Inflammatory macrophage treated with lipopolysaccharide for 1 hour (primary cell): Measurements from ENCODE around the gene NDUFA3.

Source experiments
- DNase-seq, 2 donors: peaks; one replicate each; pipeline ENCODE4 v3.0.0-alpha.2; 2020 to 2022

NDUFA3 gene

DNA sequence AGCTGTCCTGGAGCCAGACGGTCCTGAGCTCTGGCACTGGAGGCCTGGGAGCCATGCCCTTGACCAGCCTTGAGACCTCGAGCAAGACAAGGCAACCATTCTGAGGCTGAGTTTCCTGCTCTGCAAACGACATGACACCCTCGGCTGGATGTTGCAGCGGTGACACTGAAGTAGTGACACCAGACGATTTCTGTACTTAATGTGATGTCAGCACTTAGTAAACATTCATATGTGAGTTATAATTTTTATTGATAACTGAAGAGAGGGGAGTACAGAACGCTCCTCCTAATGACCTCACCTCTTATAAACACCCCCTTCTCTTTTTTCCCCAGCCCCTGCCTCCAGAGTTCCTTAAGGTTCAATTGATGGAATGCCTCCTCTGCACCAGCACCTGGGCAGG lies 5.8 kb downstream of the NDUFA3 start:
- no peak for DNase-seq

DNA sequence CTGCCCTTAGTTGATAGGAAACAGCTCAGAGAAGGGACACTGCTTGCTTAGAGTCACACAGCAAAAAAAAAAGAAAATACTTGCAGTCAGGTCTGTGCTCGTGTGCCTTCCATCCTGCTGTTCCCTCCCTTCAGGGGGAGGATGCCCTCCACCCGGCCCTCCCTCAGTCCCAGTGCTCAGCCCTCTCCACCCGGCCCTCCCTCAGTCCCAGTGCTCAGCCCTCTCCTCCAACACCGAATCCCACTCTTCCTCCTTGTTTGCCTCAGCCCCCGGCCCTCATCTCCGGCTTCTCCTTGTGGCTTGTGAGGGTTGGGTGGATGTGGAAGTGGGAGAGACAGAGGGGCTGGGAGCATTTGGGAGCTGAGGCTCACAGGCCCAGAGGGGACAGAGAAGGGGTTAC lies 7.0 kb downstream of the NDUFA3 start:
- DNase-seq = no peak

DNA sequence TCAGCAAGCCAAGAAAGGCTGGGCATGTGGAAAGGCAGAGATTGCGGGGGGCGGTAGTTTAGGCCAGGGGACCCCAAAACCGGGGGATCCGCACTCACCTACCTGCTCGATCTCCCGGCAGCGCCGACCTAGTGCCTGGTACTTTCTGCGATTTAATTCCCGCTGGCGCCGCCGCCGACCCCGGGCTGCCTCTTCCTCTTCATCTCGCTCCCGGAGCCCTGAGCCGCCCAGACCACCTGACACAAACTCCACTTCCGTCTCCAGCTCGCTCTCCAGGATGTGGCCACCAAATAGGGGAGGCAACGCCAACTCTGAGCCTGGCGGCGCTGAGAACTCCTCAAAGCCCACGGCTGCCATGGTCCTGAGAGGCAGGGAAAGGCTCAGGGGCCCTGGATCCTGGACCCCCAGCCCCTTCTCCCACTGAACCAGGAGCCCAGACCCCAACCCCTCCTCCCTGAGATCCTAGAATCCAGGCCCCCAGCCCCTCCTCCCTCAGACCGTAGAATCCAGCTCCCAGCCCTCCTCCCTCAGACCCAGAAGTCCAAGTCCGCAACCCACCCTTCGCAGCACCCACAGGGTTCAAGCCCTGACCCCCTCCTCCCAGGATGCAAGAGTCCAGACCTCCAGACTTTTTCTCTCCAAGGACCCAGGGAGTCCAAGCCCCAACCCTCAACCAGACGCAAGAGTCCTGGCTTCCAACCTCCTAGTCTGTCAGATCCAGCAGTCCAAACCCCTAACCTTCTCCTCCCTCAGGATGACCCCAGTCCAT lies 11.9 kb downstream of the NDUFA3 start:
- DNase-seq = peak; percentile 59 to 60

DNA sequence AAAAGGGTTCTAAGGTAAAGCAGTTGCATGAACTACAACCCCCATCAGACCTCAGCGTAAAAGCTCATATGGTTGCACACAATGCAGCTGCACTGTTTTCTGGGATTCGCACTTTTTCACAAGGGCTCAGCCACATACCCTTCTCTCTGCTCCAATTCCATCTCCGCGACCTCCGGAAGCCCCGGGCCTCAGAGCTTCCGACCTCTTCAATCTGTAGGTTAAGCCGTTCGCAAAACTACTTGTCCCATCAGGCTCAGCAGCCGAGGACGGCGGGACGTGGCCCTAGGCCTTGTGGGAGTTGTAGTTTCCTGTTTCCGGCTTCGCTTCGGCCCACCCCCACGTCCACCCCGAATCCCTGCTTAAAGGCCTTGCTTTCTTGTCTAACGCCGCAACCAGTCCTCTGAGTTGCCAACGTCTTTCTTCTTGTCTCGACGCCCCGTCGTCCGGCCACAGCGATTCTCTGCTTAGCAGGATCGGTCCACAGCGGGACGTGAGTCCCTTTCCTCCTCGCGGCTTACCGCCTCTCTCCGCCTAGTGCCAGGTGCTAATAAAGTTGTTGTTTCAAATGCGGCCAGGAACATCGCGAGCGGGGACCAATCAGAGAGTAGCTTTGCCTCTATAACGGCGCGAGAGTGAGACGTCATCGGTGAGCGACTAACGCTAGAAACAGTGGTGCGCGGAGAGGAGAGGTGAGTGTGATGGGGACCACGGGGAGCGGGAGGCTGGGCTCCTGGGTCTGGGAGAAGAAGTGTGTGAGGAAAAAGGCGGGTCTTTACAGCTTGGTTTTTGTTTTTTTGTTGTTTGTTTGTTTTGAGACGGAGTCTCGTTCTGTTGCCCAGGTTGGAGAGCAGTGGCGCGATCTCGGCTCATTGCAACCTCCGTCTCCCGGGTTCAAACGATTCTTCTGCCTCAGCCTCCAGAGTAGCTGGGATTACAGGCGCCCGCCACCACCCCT lies 12.7 kb downstream of the NDUFA3 start, which contains the start of the genes PRPF31 and TFPT:
PRPF31 (plus strand) TSS at position 646 of the 955 bp plus-strand sequence. CDS start 2,525 bp downstream, outside the sequence.
TFPT (minus strand) TSS at position 549 of the 955 bp plus-strand sequence; CDS start at position 161, 388 bp downstream.
- peak; percentile 96 to 100 for DNase-seq

DNA sequence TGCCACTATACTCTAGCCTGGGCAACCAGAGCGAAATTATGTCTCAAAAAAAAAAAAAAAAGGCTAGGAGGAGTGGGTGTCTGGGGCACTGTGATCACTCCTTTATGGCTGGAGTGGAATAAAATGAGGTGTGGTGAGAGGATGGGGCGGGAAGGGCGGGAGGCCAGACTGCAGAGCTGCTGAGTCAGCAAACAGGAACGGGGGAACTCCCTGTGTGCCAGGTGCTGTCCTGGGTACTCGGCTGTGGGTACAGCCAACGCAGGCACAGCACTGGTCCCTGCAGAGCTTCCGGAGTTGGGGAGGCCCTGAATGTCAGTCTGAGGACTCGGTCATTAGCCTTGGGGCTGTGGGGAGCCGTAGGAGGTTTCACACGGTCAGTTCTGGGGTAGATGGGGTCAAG lies 18.6 kb downstream of the NDUFA3 start:
- DNase-seq = no peak

DNA sequence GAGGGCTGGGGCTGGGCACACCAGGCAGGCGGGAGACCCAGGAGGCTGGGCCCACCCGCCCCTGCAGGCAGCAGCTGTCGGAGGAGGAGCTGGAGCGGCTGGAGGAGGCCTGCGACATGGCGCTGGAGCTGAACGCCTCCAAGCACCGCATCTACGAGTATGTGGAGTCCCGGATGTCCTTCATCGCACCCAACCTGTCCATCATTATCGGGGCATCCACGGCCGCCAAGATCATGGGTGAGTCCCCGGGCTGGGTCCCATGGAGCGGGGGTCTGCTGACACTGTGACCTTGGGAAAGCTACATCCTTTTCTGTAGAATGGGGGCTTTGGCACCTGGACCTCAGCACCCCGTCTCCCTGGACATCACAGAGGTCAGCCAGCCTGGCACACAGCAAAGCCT lies 21.0 kb downstream of the NDUFA3 start:
- no peak for DNase-seq

DNA sequence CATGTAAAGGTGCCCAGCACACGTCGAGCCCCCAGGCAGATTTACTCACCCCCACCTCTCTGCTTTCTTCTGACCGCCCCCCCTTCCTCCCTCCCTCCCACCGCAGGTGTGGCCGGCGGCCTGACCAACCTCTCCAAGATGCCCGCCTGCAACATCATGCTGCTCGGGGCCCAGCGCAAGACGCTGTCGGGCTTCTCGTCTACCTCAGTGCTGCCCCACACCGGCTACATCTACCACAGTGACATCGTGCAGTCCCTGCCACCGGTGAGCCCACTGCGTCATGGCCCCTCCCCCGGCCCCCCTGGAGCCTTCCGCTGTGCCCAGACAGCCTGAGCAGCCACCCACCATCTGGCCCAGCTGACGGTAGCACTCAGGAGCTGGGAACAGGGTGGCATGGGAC lies 21.7 kb downstream of the NDUFA3 start:
- no peak for DNase-seq

DNA sequence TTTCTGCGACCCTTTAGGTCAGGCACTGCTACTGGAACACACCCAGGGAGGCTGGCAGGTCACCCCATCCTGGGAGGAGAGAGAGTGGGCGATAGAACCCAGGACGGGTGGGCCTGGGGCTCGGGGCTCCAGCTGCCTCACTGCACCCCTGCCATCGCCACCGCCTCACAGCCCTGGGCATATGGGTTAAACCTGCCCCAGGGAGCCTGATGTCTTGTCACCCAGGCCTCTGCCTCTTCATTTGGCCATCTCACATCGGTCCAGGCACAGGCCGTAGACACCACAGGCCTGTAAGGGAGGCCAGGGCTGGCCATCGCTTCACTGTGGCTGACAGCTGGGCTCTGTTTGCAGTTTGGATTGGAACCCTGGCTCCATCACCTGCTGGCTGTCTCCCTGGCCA lies 23.1 kb downstream of the NDUFA3 start:
- no peak for DNase-seq

DNA sequence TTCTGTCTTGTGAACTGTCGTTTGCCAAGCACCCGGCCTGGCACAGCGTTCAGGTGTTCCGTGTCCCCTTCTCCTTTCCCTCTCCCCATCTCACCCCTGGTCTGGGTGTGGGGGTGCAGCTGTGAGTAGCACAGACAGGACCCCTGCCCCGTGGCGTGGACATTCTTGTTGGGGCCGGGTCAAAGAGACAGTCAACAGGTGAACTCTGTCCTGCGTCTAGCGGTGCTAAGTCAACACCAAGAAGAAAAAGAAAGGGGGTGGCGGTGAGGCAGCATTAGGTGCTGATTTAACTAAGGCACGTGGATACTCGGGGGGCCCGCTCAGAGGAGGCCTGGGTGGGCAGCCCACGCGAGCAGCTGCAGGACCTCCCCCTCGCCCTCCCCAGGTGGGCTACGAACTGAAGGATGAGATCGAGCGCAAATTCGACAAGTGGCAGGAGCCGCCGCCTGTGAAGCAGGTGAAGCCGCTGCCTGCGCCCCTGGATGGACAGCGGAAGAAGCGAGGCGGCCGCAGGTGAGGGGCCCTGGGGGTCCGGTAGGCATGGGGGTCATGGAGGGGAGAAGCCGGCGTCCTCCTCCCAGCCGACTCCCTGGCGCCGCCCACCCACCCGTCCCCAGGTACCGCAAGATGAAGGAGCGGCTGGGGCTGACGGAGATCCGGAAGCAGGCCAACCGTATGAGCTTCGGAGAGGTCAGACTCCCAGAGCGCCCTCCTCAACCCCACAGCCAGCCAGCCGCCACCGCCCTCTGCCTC lies 25.2 kb downstream of the NDUFA3 start:
- DNase-seq = no peak

DNA sequence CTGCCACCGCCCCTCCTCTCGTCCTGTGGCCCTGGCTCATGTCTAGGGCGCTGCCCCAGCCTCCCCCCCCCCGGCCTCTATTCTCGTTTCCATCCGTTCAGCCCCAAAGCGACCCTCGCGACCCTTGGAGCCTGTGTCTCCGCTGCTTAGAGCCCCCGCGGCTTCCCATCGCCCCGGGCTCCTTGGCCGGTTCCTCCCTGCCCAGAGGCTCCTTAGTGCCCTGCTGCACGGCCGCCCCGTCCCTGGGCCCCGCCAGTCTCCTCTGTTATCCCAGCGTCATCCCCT lies 25.7 kb downstream of the NDUFA3 start:
- no peak for DNase-seq

DNA sequence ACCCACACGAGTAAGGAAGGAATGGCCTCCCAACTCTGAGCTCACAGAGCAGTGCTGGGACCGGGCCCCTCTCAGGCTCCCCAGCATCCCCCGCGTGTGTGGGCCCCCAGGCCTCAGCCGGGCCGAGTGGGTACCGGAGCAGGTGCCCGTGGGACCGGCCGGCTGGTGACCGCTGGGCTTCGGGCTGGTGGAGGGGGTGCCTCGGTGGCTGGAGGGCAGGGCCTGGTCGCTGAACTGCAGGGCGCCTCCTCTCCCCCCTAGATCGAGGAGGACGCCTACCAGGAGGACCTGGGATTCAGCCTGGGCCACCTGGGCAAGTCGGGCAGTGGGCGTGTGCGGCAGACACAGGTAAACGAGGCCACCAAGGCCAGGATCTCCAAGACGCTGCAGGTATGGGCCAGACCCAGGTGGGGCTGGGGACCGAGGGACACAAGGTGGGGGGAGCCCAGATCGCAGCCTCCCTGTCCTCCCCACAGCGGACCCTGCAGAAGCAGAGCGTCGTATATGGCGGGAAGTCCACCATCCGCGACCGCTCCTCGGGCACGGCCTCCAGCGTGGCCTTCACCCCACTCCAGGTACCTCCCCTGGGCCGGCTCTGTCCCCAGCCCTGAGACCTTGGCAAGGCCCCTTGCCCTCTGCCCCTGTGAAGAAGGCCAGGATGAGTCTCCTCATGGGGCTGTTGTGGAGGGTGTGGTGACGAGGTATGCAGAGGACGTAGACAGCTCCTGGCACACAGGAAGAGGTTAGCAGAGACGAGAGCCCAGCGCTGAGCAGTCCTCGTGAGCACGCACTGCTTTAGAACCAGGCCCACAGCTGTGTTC lies 26.4 kb downstream of the NDUFA3 start:
- DNase-seq = no peak

DNA sequence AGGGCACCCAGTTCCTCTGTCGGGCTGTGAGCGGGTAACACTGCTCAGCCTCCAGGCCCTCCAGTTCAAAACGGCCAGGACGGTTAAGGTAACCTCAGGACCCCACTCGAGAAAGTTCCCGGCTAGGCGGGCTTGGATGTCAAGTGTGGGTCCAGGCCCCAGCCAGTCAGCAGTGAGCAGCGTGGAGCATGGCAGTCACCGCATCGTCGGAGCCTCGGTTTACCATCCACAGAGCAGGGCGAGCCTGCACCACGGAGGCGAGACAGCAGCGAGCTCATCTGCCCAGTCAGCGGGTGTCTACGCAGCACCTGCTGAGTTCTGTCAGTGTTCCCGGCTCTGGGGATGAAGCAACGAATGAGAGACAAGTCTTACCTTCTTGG lies 27.0 kb downstream of the NDUFA3 start:
- DNase-seq = no peak

DNA sequence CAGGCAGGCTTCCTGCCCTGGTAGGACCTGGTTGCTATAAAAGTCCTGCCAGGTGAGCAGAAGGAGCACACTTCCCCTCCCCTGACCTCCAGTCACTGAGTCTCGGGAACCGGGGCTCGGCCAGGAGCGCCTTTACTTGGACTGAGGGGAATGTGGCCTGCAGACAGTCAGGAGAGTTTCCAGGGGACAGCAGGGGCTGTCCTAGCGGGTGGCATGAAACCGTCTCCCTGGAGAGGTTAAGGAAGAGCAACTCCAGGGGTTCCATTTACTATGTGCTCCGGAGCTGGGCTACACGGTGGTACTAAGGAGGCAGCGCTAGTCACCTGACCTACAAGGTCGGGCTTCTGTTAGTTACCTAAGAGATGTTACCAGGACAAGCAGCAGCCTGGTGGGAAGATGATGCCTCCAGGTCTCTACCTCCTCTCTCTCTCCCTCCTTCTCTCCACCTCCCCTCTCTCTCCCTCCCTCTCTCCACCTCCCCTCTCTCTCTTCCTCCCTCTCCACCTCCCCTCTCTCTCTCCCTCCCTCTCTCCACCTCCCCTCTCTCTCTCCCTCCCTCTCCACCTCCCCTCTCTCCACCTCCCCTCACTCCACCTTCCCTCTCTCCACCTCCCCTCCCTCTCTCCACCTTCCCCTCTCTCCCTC lies 30.8 kb downstream of the NDUFA3 start:
- peak in 1 of 2 donors; percentile 40 for DNase-seq

DNA sequence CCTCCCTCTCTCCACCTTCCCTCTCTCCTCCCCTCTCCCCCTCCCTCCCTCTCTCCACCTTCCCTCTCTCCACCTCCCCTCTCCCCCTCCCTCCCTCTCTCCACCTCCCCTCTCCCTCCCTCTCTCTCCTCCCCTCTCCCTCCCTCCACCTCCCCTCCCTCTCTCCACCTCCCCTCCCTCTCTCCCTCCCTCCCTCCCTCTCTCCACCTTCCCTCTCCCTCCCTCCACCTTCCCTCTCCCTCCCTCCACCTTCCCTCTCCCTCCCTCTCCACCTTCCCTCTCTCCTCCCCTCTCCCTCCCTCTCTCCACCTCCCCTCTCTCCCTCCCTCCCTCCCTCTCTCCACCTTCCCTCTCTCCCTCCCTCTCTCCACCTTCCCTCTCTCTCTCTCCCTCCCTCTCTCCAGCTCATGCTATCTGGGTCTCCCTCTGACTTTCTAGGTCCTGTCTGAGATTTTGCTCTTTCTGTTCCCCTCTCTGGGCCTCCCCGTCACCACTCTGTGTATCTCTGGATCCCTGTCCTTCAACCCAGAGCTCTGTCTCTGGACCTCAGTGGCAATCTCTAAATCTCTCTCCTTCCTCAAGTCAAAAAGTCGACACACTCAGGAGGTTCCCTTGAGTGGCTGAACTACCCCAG lies 31.4 kb downstream of the NDUFA3 start:
- no peak for DNase-seq

DNA sequence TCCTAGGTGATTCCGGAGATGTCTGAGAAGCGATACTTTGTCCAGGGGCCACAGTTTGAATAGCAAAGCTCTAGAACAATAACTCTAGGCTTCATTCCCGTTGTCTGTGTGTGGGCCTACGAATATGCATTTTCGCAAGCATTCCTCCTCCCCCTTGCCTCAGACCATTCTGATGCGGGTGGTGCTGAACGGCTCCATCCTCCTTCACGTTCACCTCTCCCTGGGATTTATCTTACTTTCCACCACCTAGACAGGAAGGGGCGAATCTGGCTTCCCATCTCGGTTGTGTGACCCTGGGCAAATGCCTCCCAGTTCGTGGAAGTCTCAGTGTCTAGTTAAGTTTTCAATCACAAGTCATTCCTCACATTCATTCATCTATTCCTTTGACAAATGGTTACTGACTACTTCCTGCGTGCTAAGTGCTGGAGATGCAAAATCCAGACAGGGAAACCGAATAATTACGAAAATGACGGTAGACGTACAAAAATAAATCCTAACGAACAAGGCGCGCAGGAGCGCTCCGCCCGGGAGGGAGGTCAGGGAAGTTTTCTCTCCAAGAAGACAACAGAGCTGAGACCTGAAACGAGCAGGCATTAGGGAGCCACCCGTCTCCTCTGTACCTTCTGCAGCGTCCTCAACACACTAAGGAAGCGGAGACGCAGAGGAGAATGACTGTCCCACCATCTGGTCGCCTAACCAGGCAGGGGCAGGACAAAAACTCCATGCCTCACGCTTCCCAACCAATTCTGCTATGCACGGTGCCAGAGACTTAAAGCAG lies 33.6 kb downstream of the NDUFA3 start:
- no peak for DNase-seq

DNA sequence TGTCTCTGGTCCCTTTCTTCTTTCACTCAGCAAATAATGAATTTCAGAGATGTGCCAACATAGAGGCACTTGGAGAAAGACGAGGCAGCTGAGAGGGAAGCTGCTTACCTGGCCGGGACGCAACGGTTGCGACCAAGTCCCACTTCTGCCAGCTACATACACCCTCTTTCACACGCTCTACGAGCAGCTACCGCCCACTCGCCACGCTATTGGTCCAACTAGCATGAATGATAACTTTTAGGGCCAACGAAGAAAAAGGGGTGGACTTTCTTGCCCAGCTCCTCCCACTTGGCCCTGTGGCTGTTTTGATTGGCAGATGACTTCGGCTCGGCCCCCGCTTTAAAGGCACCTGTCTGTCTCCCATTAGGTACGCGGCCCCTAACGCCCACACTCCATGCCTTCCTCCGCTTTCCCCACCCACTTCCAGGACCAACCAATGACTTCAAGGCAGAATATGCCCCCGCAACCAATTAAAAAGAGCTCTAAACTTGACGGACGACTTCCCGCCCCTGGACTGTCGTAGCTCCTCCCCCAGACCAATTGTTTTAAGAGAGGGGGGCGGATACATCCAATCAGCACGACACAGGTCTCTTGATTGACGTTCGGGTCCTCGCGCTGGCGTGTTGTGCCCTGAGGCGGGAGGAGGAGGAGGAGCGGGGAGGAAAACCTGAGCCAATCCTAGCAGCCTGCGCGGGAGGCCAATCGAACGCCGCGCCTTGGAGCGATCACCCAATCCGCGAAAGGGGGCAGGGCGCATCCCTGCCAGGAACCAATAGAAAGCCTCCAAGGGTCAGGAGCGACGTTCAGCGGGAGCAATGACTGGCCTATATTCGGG lies 34.4 kb downstream of the NDUFA3 start:
- DNase-seq = peak; percentile 99 to 100

DNA sequence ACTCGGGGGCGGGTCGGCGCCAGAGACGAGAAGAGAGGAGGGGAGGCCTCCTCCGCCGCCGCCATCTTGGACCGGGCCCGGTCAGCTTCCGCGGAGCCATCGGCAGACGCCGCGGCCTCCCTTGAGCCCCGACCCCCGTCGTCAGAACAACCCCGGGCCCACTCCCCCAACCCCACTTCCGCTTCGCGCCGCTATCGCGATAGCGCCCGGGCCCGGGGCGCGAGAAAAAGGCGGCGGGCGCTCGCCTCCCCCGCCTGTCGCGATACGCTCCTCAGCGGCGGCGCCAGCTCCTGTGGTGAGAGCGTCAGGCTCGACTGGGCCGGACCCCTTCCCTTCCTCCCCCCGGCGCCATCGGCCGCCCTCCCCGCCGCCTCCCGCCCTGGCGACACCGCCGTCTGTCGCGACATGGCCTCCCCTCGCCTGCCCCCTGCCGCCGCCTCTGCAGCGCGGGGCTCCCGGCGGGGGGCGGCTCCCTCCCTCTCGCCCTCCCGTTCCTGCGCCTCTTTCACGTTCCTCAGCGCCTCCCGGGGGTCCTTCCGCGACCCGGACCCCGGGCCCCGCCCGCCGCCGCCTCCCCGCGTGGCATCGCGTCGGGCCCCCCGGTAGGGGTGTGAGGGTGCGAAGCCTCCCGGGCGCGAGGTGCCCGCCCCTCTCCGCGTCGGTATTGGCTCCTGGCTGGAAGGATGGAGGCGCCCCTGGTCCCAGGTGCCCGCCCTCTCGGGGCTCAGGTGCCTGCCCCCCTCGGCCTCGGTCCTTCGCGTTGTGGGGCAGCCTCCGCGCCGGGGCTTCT lies 35.2 kb downstream of the NDUFA3 start, which contains the start of gene CNOT3:
CNOT3 (plus strand) TSS at position 64 of the 790 bp plus-strand sequence. CDS start 5,217 bp downstream, outside the sequence.
- no peak for DNase-seq

DNA sequence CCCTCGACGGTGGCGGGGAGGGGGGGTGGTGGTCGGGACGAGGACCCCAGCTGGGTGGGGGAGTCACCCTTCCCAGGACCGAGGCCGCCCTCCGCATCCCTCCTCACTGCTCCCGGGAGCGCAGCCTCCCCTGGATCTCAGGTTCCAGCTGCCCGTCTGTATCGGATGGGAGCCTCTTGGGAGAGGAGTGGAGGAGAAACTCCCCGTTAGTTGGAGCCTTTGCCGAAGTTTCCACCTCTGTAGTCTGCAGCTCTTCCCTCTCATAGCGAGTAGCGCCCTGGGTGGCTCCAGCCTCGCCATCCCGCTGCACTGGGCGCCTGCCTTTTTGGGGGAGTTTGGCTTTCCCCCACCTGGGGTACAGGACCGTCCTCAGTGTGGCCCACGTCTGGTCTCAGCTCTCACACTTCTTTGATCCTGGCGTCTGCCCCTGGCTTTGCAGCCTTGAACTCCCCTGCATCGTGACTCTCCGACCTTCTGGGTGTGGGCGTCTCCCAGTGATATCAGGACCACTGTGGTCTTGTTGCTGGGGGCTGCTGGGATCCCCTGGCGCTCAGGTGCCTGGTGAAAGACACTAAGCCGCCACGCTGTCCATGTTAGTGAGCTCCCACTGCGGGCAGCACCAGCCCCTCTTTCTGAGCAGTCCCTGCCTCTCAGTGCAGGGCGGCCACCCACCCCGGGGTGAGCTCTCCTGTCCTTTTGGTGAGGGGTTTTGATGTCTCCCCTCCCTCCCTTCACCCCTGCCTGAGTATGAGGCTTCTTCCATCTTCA lies 36.0 kb downstream of the NDUFA3 start:
- no peak for DNase-seq
